Stromal cell of bone marrow (primary cell): Measurements from ENCODE around the gene ANP32A.

ENCODE experiments used
- DNase-seq: peaks from one replicate; pipeline ENCODE4 v3.0.0-alpha.2; 2012; ENCODE audit warnings: low read depth

ANP32A gene

GRCh38 chr15:68743256-68743655, 77.4 kb downstream of the ANP32A start:
- no peak for DNase-seq

GRCh38 chr15:68739390-68740080, 81.2 kb downstream of the ANP32A start:
- no peak for DNase-seq

- no peak for DNase-seq
Observed at GRCh38 chr15:68735610-68736009, 85.1 kb downstream of the ANP32A start.

- DNase-seq: no peak
Observed at GRCh38 chr15:68734881-68735280, 85.8 kb downstream of the ANP32A start.

DNA sequence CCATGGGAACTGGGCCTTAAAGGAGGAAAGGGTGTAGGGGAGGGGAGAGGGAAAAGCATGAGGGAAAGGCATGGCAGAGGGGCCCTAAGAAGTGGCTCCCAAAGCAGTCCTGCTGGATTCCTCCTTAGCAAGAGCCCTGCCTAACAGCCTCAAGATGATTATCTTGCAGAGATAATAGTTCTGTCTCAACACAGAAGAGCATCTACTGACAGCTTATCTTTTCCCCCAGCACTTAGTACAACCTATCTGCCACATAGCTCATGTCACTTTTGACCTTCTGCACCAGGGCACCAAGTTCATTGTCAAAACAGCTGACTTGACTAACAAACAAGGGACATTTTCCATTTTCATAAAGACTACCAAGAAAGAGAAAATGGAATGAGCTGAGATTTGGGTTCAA, 86.3 kb downstream of the ANP32A start:
- no peak for DNase-seq

DNA sequence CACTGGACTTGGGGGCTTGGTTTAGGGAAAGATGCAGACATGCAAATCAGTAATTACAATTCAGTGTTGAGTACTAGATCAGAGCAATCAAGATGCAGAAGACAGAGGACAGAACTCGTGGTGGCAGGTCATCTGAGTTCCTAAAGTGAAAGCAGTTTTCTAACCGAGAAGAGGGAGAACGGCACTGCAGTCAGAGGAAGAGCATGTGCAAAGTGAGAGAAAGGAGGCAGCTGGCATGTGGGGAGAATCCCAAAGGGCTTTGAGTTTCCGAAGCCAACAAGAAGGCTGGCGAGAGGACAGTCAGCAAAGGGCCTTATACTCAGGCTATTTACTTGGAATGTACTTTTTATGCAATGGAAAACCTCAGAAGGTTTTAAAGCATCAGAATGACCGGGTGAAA, 87.0 kb downstream of the ANP32A start:
- peak; percentile 30 for DNase-seq

DNA sequence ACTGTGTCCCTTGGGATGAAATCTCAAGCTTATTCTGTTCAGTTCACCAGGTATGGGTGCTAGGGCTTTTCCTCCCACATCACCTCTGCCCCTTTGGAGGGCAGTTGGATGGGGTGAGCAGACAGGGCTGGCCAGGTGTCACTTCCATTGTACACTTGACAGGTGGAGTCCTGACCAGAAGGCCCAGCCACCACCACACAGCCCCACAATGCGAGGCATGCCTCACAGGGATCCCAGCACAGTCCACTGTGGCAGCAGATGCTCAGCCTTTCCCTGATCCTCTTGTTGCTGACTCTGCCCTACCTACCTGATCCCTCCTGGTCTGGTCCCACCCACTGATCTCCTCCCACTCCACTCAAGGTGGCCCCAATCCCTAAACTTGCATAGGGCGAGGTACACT, 88.2 kb downstream of the ANP32A start:
- no peak for DNase-seq

DNA sequence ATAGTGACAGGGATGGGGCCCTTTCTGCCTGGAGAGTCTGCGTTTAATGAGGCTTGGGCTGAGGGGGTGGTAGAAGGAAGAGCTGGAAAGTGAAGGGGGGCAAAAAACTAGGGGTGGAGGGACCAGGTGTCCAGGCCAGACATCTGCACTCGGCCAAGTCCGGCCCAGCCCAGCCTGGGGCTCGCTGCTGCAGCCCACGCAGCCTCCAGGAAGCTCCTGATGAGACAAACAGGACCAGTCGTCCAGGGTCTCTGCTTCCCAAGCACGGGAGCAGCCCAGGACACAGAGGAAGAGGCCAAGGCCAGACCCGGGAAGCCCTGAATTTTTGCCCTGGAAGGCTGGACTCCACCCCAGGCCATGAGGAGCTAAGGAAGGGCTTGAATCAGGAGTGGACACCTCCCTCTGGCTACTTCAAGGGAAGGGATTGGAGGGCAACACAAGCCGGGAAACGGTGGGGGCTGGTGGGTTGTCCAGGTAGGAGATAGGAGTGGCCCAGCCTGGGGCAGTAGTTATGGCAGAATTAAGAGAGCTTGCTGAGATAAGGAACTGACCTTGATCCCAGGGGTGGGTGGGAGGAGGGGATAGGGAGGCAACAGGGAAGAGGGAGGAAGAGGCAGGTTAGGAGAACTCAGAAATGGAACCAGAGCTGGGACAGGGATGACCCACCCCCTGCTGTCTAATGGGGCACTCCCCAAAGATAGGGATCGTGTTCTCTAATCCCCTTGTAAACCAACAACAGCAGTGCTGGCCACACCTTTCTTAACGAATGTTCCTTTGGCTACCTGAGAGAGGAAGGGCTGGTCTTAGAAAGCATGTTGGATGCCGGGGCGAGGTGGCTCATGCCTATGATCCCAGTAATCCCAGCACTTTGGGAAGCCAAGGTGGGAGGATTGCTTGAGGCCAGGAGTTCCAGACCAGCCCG, 89.5 kb downstream of the ANP32A start:
- DNase-seq: no peak

- DNase-seq: peak; percentile 28
Observed at GRCh38 chr15:68730471-68730919, 90.2 kb downstream of the ANP32A start.

GRCh38 chr15:68729789-68730411, 90.8 kb downstream of the ANP32A start:
- DNase-seq: no peak
